SK-N-SH treated with all-trans-retinoic acid at 6 μM for 48 hours (cell line): ENCODE measurements around the gene RNF111.

Source experiments
- ATAC-seq: fragments of 200-7000 bp; cut with Tn5 transposase; 3 replicates; pipeline ENCODE4 v1.9.1; 2020; ENCODE audit warnings: mild to moderate bottlenecking, moderate library complexity
- ARNTL ChIP-seq: fragments of 450-650 bp; formaldehyde crosslinking; IDR thresholded peaks from 2 replicates; pipeline ENCODE4 v1.5.0; 2020; ENCODE audit warnings: low read depth, mild to moderate bottlenecking, moderate library complexity, borderline replicate concordance
- BACH2 ChIP-seq: fragments of 250-450 bp; sonication (Bioruptor Pico); IDR thresholded peaks from 2 replicates; pipeline ENCODE4 v1.9.0; 2021; ENCODE audit warnings: mild to moderate bottlenecking, borderline replicate concordance
- CSDC2 ChIP-seq: fragments of 250-450 bp; sonication (Bioruptor Pico); IDR thresholded peaks from 2 replicates; pipeline ENCODE4 v1.5.0; 2020; ENCODE audit warnings: mild to moderate bottlenecking, moderate library complexity
- CSRNP3 ChIP-seq: fragments of 250-450 bp; sonication (Bioruptor Pico); IDR thresholded peaks from 2 replicates; pipeline ENCODE4 v1.5.1; 2021; ENCODE audit warnings: mild to moderate bottlenecking, moderate library complexity
- ESRRG ChIP-seq: fragments of 250-450 bp; sonication (Bioruptor Pico); IDR thresholded peaks from 2 replicates; pipeline ENCODE4 v1.6.1; 2021; ENCODE audit warnings: mild to moderate bottlenecking
- GLIS3 ChIP-seq: fragments of 250-450 bp; sonication (Bioruptor Pico); IDR thresholded peaks from 2 replicates; pipeline ENCODE4 v1.5.0; 2020; ENCODE audit warnings: mild to moderate bottlenecking, moderate library complexity
- ISL1 ChIP-seq: fragments of 250-450 bp; sonication (Bioruptor Pico); IDR thresholded peaks from 2 replicates; pipeline ENCODE4 v2.1.2; 2022; ENCODE audit warnings: mild to moderate bottlenecking, moderate library complexity
- OSR1 ChIP-seq: fragments of 250-450 bp; sonication (Bioruptor Pico); IDR thresholded peaks from 2 replicates; pipeline ENCODE4 v1.8.0; 2022; ENCODE audit warnings: moderate library complexity, mild to moderate bottlenecking, inconsistent platforms
- PATZ1 ChIP-seq: fragments of 250-450 bp; sonication (Bioruptor Pico); IDR thresholded peaks from 2 replicates; pipeline ENCODE4 v1.8.0; 2020; ENCODE audit warnings: mild to moderate bottlenecking, moderate library complexity, borderline replicate concordance
- PPARA ChIP-seq: fragments of 250-450 bp; sonication (Bioruptor Pico); IDR thresholded peaks from 2 replicates; pipeline ENCODE4 v1.5.0; 2020; ENCODE audit warnings: mild to moderate bottlenecking, borderline replicate concordance
- RARB ChIP-seq: fragments of 250-450 bp; sonication (Bioruptor Pico); IDR thresholded peaks from 2 replicates; pipeline ENCODE4 v1.8.0; 2021; ENCODE audit warnings: mild to moderate bottlenecking, moderate library complexity
- SNAI2 ChIP-seq: fragments of 250-450 bp; sonication (Bioruptor Pico); IDR thresholded peaks from 2 replicates; pipeline ENCODE4 v1.5.0; 2020; ENCODE audit warnings: mild to moderate bottlenecking, moderate library complexity
- TCF4 ChIP-seq: fragments of 250-450 bp; sonication (Bioruptor Pico); IDR thresholded peaks from 2 replicates; pipeline ENCODE4 v1.8.0; 2021; ENCODE audit warnings: mild to moderate bottlenecking, moderate library complexity, borderline replicate concordance
- TOX ChIP-seq: fragments of 250-450 bp; sonication (Bioruptor Pico); IDR thresholded peaks from 2 replicates; pipeline ENCODE4 v1.8.0; 2021; ENCODE audit warnings: mild to moderate bottlenecking, moderate library complexity, borderline replicate concordance
- ZC3H10 ChIP-seq: fragments of 250-450 bp; sonication (Bioruptor Pico); IDR thresholded peaks from 2 replicates; pipeline ENCODE4 v1.5.1; 2021; ENCODE audit warnings: mild to moderate bottlenecking, moderate library complexity
- ZFP3 ChIP-seq: fragments of 250-450 bp; sonication (Bioruptor Pico); IDR thresholded peaks from 2 replicates; pipeline ENCODE4 v1.5.0; 2020; ENCODE audit warnings: mild to moderate bottlenecking, moderate library complexity
- ZFP30 ChIP-seq: fragments of 450-650 bp; formaldehyde crosslinking; IDR thresholded peaks from 2 replicates; pipeline ENCODE4 v1.5.0; 2022; ENCODE audit warnings: mild to moderate bottlenecking, moderate library complexity
- ZNF565 ChIP-seq: fragments of 450-650 bp; formaldehyde crosslinking; conservative IDR thresholded peaks from 2 replicates; pipeline ENCODE4 v1.5.0; 2020; ENCODE audit warnings: low read depth, mild to moderate bottlenecking, moderate library complexity
- ZNF70 ChIP-seq: fragments of 450-650 bp; formaldehyde crosslinking; IDR thresholded peaks from 2 replicates; pipeline ENCODE4 v1.5.0; 2020; ENCODE audit warnings: mild to moderate bottlenecking, moderate library complexity
- ZNF8 ChIP-seq: fragments of 450-650 bp; formaldehyde crosslinking; IDR thresholded peaks from 2 replicates; pipeline ENCODE4 v1.5.0; 2020; ENCODE audit warnings: mild to moderate bottlenecking, moderate library complexity
- TF ChIP-seq, protein P1 (sequence below): fragments of 250-450 bp; sonication (Bioruptor Pico); IDR thresholded peaks from 2 replicates; pipeline ENCODE4 v1.5.0; 2020; ENCODE audit warnings: mild to moderate bottlenecking, moderate library complexity
- TF ChIP-seq, protein P2 (sequence below): fragments of 250-450 bp; sonication (Bioruptor Pico); IDR thresholded peaks from 2 replicates; pipeline ENCODE4 v1.8.0; 2021; ENCODE audit warnings: low read depth, mild to moderate bottlenecking, moderate library complexity, borderline replicate concordance
- TF ChIP-seq, protein P3 (sequence below): fragments of 250-450 bp; sonication (Bioruptor Pico); IDR thresholded peaks from 2 replicates; pipeline ENCODE4 v1.5.1; 2020; ENCODE audit warnings: low read depth, mild to moderate bottlenecking, moderate library complexity

Gene RNF111

DNA sequence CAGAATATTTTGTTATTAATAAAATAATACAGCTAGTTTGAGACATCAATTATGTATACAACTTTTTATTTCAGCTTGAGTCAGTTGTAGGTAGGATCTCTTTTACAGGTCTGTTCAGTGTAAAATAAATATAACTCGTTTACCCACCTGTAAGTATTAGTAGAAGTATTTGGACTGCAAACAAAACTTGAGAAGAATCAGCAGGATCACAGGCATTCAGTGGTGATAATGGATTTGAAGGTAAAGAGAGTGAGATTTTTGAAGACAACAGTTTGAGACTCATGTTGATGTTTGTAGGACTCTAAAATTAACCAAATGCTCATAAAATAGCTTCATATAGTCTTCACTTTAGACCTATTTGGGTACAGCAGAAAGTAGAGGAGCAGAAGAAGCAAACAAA lies 82.0 kb downstream of the RNF111 start:
- ATAC-seq, result no peak
- TF ChIP-seq ZFP30 (CRISPR knock-in tag) (no peak), ESRRG (CRISPR knock-in tag) (no peak), ZNF565 (no peak), BACH2 (CRISPR knock-in tag) (no peak), PATZ1 (CRISPR knock-in tag) (no peak), OSR1 (no peak), ZC3H10 (no peak), CSRNP3 (CRISPR knock-in tag) (no peak), RARB (CRISPR knock-in tag) (no peak), CSDC2 (no peak), ISL1 (CRISPR knock-in tag) (no peak), ZNF70 (no peak), ZNF8 (no peak), ZFP3 (CRISPR knock-in tag) (no peak), SNAI2 (CRISPR knock-in tag) (no peak), TOX (CRISPR knock-in tag) (no peak), TCF4 (no peak), GLIS3 (no peak)
- TF ChIP-seq, protein P1, sequence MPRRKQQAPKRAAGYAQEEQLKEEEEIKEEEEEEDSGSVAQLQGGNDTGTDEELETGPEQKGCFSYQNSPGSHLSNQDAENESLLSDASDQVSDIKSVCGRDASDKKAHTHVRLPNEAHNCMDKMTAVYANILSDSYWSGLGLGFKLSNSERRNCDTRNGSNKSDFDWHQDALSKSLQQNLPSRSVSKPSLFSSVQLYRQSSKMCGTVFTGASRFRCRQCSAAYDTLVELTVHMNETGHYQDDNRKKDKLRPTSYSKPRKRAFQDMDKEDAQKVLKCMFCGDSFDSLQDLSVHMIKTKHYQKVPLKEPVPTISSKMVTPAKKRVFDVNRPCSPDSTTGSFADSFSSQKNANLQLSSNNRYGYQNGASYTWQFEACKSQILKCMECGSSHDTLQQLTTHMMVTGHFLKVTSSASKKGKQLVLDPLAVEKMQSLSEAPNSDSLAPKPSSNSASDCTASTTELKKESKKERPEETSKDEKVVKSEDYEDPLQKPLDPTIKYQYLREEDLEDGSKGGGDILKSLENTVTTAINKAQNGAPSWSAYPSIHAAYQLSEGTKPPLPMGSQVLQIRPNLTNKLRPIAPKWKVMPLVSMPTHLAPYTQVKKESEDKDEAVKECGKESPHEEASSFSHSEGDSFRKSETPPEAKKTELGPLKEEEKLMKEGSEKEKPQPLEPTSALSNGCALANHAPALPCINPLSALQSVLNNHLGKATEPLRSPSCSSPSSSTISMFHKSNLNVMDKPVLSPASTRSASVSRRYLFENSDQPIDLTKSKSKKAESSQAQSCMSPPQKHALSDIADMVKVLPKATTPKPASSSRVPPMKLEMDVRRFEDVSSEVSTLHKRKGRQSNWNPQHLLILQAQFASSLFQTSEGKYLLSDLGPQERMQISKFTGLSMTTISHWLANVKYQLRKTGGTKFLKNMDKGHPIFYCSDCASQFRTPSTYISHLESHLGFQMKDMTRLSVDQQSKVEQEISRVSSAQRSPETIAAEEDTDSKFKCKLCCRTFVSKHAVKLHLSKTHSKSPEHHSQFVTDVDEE (CRISPR knock-in tag), result no peak
- TF ChIP-seq, protein P2, sequence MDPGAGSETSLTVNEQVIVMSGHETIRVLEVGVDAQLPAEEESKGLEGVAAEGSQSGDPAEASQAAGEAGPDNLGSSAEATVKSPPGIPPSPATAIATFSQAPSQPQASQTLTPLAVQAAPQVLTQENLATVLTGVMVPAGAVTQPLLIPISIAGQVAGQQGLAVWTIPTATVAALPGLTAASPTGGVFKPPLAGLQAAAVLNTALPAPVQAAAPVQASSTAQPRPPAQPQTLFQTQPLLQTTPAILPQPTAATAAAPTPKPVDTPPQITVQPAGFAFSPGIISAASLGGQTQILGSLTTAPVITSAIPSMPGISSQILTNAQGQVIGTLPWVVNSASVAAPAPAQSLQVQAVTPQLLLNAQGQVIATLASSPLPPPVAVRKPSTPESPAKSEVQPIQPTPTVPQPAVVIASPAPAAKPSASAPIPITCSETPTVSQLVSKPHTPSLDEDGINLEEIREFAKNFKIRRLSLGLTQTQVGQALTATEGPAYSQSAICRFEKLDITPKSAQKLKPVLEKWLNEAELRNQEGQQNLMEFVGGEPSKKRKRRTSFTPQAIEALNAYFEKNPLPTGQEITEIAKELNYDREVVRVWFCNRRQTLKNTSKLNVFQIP (CRISPR knock-in tag), result no peak

- ATAC-seq, result no peak
- no peak for TF ChIP-seq BACH2 (CRISPR knock-in tag)
- TF ChIP-seq ARNTL (CRISPR knock-in tag), result no peak
- TF ChIP-seq, protein P1 (CRISPR knock-in tag), result no peak
- no peak for TF ChIP-seq ISL1 (CRISPR knock-in tag)
- TF ChIP-seq CSDC2, result no peak
- TF ChIP-seq GLIS3, result no peak
- TF ChIP-seq ZNF565, result no peak
- TF ChIP-seq TOX (CRISPR knock-in tag), result no peak
- no peak for TF ChIP-seq ZC3H10
- TF ChIP-seq, protein P3, sequence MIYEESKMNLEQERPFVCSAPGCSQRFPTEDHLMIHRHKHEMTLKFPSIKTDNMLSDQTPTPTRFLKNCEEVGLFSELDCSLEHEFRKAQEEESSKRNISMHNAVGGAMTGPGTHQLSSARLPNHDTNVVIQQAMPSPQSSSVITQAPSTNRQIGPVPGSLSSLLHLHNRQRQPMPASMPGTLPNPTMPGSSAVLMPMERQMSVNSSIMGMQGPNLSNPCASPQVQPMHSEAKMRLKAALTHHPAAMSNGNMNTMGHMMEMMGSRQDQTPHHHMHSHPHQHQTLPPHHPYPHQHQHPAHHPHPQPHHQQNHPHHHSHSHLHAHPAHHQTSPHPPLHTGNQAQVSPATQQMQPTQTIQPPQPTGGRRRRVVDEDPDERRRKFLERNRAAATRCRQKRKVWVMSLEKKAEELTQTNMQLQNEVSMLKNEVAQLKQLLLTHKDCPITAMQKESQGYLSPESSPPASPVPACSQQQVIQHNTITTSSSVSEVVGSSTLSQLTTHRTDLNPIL, result no peak
- TF ChIP-seq CSRNP3 (CRISPR knock-in tag), result no peak
- no peak for TF ChIP-seq TCF4
- TF ChIP-seq, protein P2 (CRISPR knock-in tag), result no peak
- TF ChIP-seq ZNF8, result no peak
- TF ChIP-seq ZNF70, result no peak
- TF ChIP-seq PPARA (CRISPR knock-in tag), result no peak
These were observed 87.1 kb downstream of the RNF111 start for GRCh38 chr15:59074607-59075006.
